HCT116 (cell line): ENCODE data around the gene SLC31A1. TPM values are rescaled to one million over a fixed set of nuclear protein-coding genes. Genes with fewer than 3 reads are reported as not detected.

Experiments
- ATAC-seq: fragments of 200-7000 bp; cut with Tn5 transposase; 2 replicates; pipeline ENCODE4 v1.9.1; 2020; ENCODE audit warnings: mild to moderate bottlenecking, moderate library complexity
- BruUV-seq: library from RNA; stranded (reverse); fragments of 400-500 nt; replicated peaks from 2 replicates; lab custom pipeline; 2021; lab: Mats Ljungman, UMichigan
- CTCF ChIA-PET: fragments of 300-600 bp; sonication (Branson Sonifier 250); formaldehyde crosslinking; loops from one replicate; lab custom pipeline; 2021; ENCODE audit warnings: antibody characterized with exemption; lab: Charles Lee
- POLR2A ChIA-PET: fragments of 300-600, 350-600 bp; sonication (Branson Sonifier 250); formaldehyde crosslinking; loops from one replicate; lab custom pipeline; 2021; ENCODE audit warnings: antibody characterized with exemption; lab: Charles Lee
- RAD21 ChIA-PET, 2 experiments: fragments of 300-600 bp; sonication (Branson Sonifier 250); formaldehyde crosslinking; loops; one replicate each; lab custom pipeline; 2023; ENCODE audit warnings: low total read pairs in 2 of 2; ENCODE audit not compliant: uncharacterized antibody in 2 of 2, unreplicated experiment in 2 of 2, low non-redundant PET in 1 of 2; lab: Charles Lee
- DNase-seq: peaks from one replicate; pipeline ENCODE4 v3.0.0-alpha.2; 2010; ENCODE audit warnings: low read depth, low spot score
- H2AFZ ChIP-seq: fragments of 200-600 bp; shearing (Covaris generic), sonication (generic); 2 replicates; pipeline ENCODE4 v1.6.1; 2017; ENCODE audit warnings: low read depth, mixed run types, mixed read lengths, antibody characterized with exemption, low read length; ENCODE audit not compliant: poor library complexity, severe bottlenecking
- H3K27ac ChIP-seq: 2 replicates; pipeline ENCODE4 v1.5.1; 2012; ENCODE audit warnings: low read depth, low read length
- H3K27me3 ChIP-seq: fragments of 200-600 bp; sonication (generic); 2 replicates; pipeline ENCODE4 v1.6.1; 2016; ENCODE audit warnings: mixed run types, low read length, mixed read lengths; ENCODE audit not compliant: insufficient read depth
- H3K36me3 ChIP-seq, 2 experiments: fragments of 200-500 bp in 1 of 2; fragments of 200-600 bp in 1 of 2; sonication (Bioruptor generic) in 1 of 2; sonication (generic) in 1 of 2; 2 replicates each; pipeline versions ENCODE4 v1.5.1 to v1.6.1; 2014 to 2016; ENCODE audit warnings: low read length in 2 of 2, inconsistent platforms in 1 of 2, mixed read lengths in 1 of 2, mixed run types in 1 of 2; ENCODE audit not compliant: insufficient read depth in 2 of 2, control insufficient read depth in 1 of 2
- H3K4me1 ChIP-seq, 2 experiments: fragments of 200-600 bp in 1 of 2; sonication (generic) in 1 of 2; 2 replicates each; pipeline versions ENCODE4 v1.5.1 to v1.6.1; 2012 to 2017; ENCODE audit warnings: low read length in 2 of 2, inconsistent platforms in 1 of 2, mild to moderate bottlenecking in 1 of 2, mixed read lengths in 1 of 2, mixed run types in 1 of 2, moderate library complexity in 1 of 2; ENCODE audit not compliant: insufficient read depth in 2 of 2, control insufficient read depth in 1 of 2
- H3K4me2 ChIP-seq: fragments of 200-600 bp; sonication (generic); 2 replicates; pipeline ENCODE4 v1.6.1; 2017; ENCODE audit warnings: mixed run types, low read length, mixed read lengths
- H3K4me3 ChIP-seq, 2 experiments: fragments of 200-600 bp in 1 of 2; sonication (generic) in 1 of 2; replicated peaks in 1 of 2; 2 replicates each; pipeline ENCODE4 v1.5.1; 2011 to 2016; ENCODE audit warnings: low read length in 2 of 2, control low read depth in 1 of 2, low read depth in 1 of 2, mild to moderate bottlenecking in 1 of 2, mixed read lengths in 1 of 2, mixed run types in 1 of 2
- H3K79me2 ChIP-seq: fragments of 200-600 bp; sonication (generic); 2 replicates; pipeline ENCODE4 v1.6.1; 2017; ENCODE audit warnings: mild to moderate bottlenecking, mixed run types, low read length, moderate library complexity, mixed read lengths; ENCODE audit not compliant: insufficient read depth
- H3K9ac ChIP-seq: fragments of 200-600 bp; sonication (generic); 2 replicates; pipeline ENCODE4 v1.6.1; 2016; ENCODE audit warnings: low read length, mixed read lengths
- H3K9me2 ChIP-seq: fragments of 200-600 bp; sonication (generic), shearing (Covaris generic); 2 replicates; pipeline ENCODE4 v1.6.1; 2017; ENCODE audit warnings: mixed run types, mild to moderate bottlenecking, moderate library complexity; ENCODE audit not compliant: insufficient read depth
- H3K9me3 ChIP-seq, 2 experiments: fragments of 200-500 bp in 1 of 2; fragments of 200-600 bp in 1 of 2; sonication (Bioruptor generic) in 1 of 2; sonication (generic) in 1 of 2; 2 replicates each; pipeline ENCODE4 v1.6.1; 2014 to 2017; ENCODE audit warnings: low read length in 2 of 2, mixed read lengths in 2 of 2, inconsistent platforms in 1 of 2, low read depth in 1 of 2, mild to moderate bottlenecking in 1 of 2, mixed run types in 1 of 2, moderate library complexity in 1 of 2; ENCODE audit not compliant: control insufficient read depth in 1 of 2, insufficient read depth in 1 of 2
- H4K20me1 ChIP-seq: fragments of 200-600 bp; sonication (generic), shearing (Covaris generic); 2 replicates; pipeline ENCODE4 v1.6.1; 2017; ENCODE audit warnings: mixed run types, mild to moderate bottlenecking, moderate library complexity; ENCODE audit not compliant: insufficient read depth
- CBX3 ChIP-seq: IDR thresholded peaks from 2 replicates; pipeline ENCODE4 v1.6.1; 2012; ENCODE audit warnings: low read depth
- CEBPB ChIP-seq: IDR thresholded peaks from 2 replicates; pipeline ENCODE4 v1.6.1; 2012; ENCODE audit warnings: low read depth
- CTCF ChIP-seq, 3 experiments: fragments of 200-600 bp in 1 of 3; sonication (generic) in 1 of 3; IDR thresholded peaks in 2 of 3; conservative IDR thresholded peaks in 1 of 3; 2 replicates each; pipeline ENCODE4 v1.5.1; 2012 to 2017; ENCODE audit warnings: low read depth in 2 of 3, low read length in 2 of 3, antibody characterized with exemption in 1 of 3, borderline replicate concordance in 1 of 3, control low read depth in 1 of 3, mild to moderate bottlenecking in 1 of 3, mixed read lengths in 1 of 3, mixed run types in 1 of 3, moderate library complexity in 1 of 3; ENCODE audit not compliant: insufficient read depth in 1 of 3
- EGR1 ChIP-seq: IDR thresholded peaks from 2 replicates; pipeline ENCODE4 v1.6.1; 2012; ENCODE audit warnings: low read depth
- ELF1 ChIP-seq: IDR thresholded peaks from 2 replicates; pipeline ENCODE4 v1.6.1; 2012; ENCODE audit warnings: low read depth, borderline replicate concordance
- EZH2 ChIP-seq: fragments of 200-600 bp; sonication (generic); IDR thresholded peaks from 2 replicates; pipeline ENCODE4 v1.6.1; 2017; ENCODE audit warnings: antibody characterized with exemption, mixed run types
- EZH2phosphoT487 ChIP-seq: fragments of 200-600 bp; IDR thresholded peaks from 2 replicates; pipeline ENCODE4 v1.6.1; 2018; ENCODE audit warnings: antibody characterized with exemption, borderline replicate concordance
- FOSL1 ChIP-seq: IDR thresholded peaks from 2 replicates; pipeline ENCODE4 v1.6.1; 2012; ENCODE audit warnings: low read depth
- JUND ChIP-seq: IDR thresholded peaks from 2 replicates; pipeline ENCODE4 v1.6.1; 2012
- POLR2A ChIP-seq: IDR thresholded peaks from 2 replicates; pipeline ENCODE4 v1.7.0; 2011; ENCODE audit warnings: borderline replicate concordance; ENCODE audit not compliant: insufficient read depth, insufficient read length; ENCODE audit errors: extremely low read depth
- POLR2AphosphoS5 ChIP-seq: IDR thresholded peaks from 2 replicates; pipeline ENCODE4 v1.6.1; 2011; ENCODE audit warnings: mild to moderate bottlenecking, low read depth, low read length, moderate library complexity
- REST ChIP-seq: IDR thresholded peaks from 2 replicates; pipeline ENCODE4 v1.6.1; 2012; ENCODE audit warnings: low read depth
- SIN3A ChIP-seq: IDR thresholded peaks from 2 replicates; pipeline ENCODE4 v1.6.1; 2012; ENCODE audit warnings: low read depth
- SP1 ChIP-seq: IDR thresholded peaks from 2 replicates; pipeline ENCODE4 v1.6.1; 2012; ENCODE audit warnings: low read depth
- SRF ChIP-seq: IDR thresholded peaks from 2 replicates; pipeline ENCODE4 v1.6.1; 2012; ENCODE audit warnings: low read depth
- TCF7L2 ChIP-seq: IDR thresholded peaks from 2 replicates; pipeline ENCODE4 v1.7.0; 2011; ENCODE audit warnings: borderline replicate concordance, inconsistent platforms; ENCODE audit not compliant: insufficient read depth, insufficient read length; ENCODE audit errors: extremely low read depth
- YY1 ChIP-seq: IDR thresholded peaks from 2 replicates; pipeline ENCODE4 v1.6.1; 2011; ENCODE audit warnings: low read length, low read depth, moderate library complexity, mild to moderate bottlenecking; ENCODE audit not compliant: insufficient replicate concordance; ENCODE audit errors: extremely low read depth
- ZBTB33 ChIP-seq: IDR thresholded peaks from 2 replicates; pipeline ENCODE4 v1.6.1; 2011; ENCODE audit warnings: mild to moderate bottlenecking, low read length, moderate library complexity; ENCODE audit not compliant: insufficient replicate concordance; ENCODE audit errors: extremely low read depth
- ZFX ChIP-seq: fragments of 450-650 bp; IDR thresholded peaks from 2 replicates; pipeline ENCODE4 v1.6.1; 2017
- intact Hi-C: fragments of 100-400 bp; cut with micrococcal nuclease; formaldehyde crosslinking; loops from 2 replicates; pipeline ENCODE4 v1.10.0; 2022
- total RNA-seq: library from RNA; stranded (reverse); gene quantifications from one replicate; pipeline ENCODE4 v1.2.1, GENCODE V29; 2021; ENCODE audit not compliant: unreplicated experiment

SLC31A1 gene
- total RNA-seq, 1 experiment from 2014 or later = 24.4 TPM

GRCh38 chr9:113309204-113309813 is 88.0 kb downstream of the SLC31A1 start (continued):
- peak; percentile 74 to 86 (median 78) for TF ChIP-seq CTCF (IDR thresholded peaks at IDR 0.05 in 2 of 3, conservative IDR thresholded peaks at IDR 0.05 in 1 of 3; ENCODE audit: borderline replicate concordance in 1 of 3, insufficient read depth in 1 of 3, low read depth in 2 of 3, low read length in 2 of 3)
- TF ChIP-seq SP1 = no peak

GRCh38 chr9:113310538-113310937 is 89.2 kb downstream of the SLC31A1 start:
- intact Hi-C loops = no loop called here
- Histone ChIP-seq H3K9ac (no peak overlapping the region), H3K4me3 (no peak overlapping the region), H4K20me1 (no peaks in the 10 kb centered on the region), H3K9me2 (no peaks in the 10 kb centered on the region), H3K4me2 (no peak overlapping the region), H3K9me3 (no peaks in the 10 kb centered on the region), H3K27ac (no peak overlapping the region), H2AFZ (no peak overlapping the region), H3K36me3 (no peaks in the 10 kb centered on the region), H3K79me2 (no peaks in the 10 kb centered on the region), H3K4me1 (no peaks in the 10 kb centered on the region), H3K27me3 (no peaks in the 10 kb centered on the region)
- ChIA-PET CTCF (interaction anchor here (0.7 kb wide), 1 partner anchor 30 kb away, joined by 4 read pairs; the partner anchor contains the start of gene WDR31), RAD21 (no interaction called here), POLR2A (no interaction called here)
- ATAC-seq = no peak
- no TSS peak for BruUV-seq
- no peak for DNase-seq
- TF ChIP-seq JUND (no peak), ZBTB33 (no peak), CEBPB (no peak), REST (no peak), SIN3A (no peak), EZH2phosphoT487 (no peak), YY1 (no peak), POLR2AphosphoS5 (no peak), EGR1 (no peak), EZH2 (no peak), CBX3 (no peak), POLR2A (no peak), ELF1 (no peak), SRF (no peak), ZFX (no peak), TCF7L2 (no peak), FOSL1 (no peak)
